ENCODE results near the gene CTNNA2.

Gene CTNNA2

DNA sequence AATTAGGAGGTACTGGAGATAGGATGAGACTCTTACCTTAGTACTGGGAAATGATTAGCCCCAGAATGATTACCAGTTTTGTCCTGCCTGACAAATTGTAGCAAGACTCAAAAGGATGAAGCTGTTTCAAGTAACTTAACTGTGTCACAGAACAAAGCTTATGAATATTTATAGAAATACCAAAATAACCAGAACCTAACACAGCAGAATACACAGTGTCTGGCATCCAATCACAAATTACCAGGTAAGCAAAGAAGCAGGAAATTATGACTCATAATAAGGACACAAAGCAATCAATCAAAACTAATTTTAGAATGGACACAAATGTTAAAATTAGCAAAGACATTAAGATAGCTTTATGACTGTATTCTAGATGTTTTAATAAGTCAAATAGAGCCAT is 91.9 kb downstream of the CTNNA2 start:
- no peak for TF ChIP-seq POLR2AphosphoS5 (IDR thresholded peaks at IDR 0.05; ENCODE audit: low read depth, low read length)
- TF ChIP-seq FOXP2 (optimal IDR thresholded peaks at IDR 0.05; ENCODE audit: borderline replicate concordance, extremely low read depth, extremely low read length, insufficient read depth) = no peak
- no peak for TF ChIP-seq SIN3A (IDR thresholded peaks at IDR 0.05; ENCODE audit: borderline replicate concordance, insufficient read depth, low read length)
- TF ChIP-seq TAF1 (IDR thresholded peaks at IDR 0.05; ENCODE audit: borderline replicate concordance, insufficient read depth, low read length) = no peak
- TF ChIP-seq, protein P1, sequence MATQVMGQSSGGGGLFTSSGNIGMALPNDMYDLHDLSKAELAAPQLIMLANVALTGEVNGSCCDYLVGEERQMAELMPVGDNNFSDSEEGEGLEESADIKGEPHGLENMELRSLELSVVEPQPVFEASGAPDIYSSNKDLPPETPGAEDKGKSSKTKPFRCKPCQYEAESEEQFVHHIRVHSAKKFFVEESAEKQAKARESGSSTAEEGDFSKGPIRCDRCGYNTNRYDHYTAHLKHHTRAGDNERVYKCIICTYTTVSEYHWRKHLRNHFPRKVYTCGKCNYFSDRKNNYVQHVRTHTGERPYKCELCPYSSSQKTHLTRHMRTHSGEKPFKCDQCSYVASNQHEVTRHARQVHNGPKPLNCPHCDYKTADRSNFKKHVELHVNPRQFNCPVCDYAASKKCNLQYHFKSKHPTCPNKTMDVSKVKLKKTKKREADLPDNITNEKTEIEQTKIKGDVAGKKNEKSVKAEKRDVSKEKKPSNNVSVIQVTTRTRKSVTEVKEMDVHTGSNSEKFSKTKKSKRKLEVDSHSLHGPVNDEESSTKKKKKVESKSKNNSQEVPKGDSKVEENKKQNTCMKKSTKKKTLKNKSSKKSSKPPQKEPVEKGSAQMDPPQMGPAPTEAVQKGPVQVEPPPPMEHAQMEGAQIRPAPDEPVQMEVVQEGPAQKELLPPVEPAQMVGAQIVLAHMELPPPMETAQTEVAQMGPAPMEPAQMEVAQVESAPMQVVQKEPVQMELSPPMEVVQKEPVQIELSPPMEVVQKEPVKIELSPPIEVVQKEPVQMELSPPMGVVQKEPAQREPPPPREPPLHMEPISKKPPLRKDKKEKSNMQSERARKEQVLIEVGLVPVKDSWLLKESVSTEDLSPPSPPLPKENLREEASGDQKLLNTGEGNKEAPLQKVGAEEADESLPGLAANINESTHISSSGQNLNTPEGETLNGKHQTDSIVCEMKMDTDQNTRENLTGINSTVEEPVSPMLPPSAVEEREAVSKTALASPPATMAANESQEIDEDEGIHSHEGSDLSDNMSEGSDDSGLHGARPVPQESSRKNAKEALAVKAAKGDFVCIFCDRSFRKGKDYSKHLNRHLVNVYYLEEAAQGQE (IDR thresholded peaks at IDR 0.05; ENCODE audit: insufficient read depth in 1 of 2, low read depth in 2 of 2, low read length in 2 of 2) = no peak

DNA sequence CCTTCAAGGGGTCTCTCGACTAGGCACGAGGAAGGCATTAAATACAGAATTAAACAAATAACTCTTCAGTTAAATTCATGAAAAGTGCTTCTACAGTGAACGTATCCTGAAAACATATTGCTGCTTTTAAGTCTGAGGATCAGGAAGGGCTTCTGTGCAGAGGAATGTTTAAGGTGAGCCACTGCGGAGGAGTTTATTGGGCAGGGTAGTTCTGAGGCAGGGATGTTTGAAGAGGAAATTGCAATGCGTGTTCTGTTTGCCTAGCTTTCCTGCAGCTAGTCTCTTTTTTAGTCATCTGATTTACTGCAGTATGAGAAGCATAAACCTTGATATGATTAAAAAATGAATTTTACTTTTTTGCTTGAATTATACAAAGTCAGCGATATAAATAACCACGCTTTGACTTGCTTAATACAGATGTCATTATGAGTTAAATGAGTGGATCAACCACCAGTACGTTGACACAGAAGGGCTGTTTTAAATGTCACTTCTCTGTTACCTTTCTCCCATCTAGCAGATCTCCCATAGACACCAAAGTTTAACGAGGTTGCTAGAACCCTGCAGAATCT is 98.7 kb downstream of the CTNNA2 start:
- TF ChIP-seq, protein P1 (IDR thresholded peaks at IDR 0.05; ENCODE audit: insufficient read depth in 1 of 2, low read depth in 2 of 2, low read length in 2 of 2) = no peak
- no peak for TF ChIP-seq SIN3A (IDR thresholded peaks at IDR 0.05; ENCODE audit: borderline replicate concordance, insufficient read depth, low read length)
- no peak for TF ChIP-seq POLR2AphosphoS5 (IDR thresholded peaks at IDR 0.05; ENCODE audit: low read depth, low read length)
- TF ChIP-seq FOXP2 (optimal IDR thresholded peaks at IDR 0.05; ENCODE audit: borderline replicate concordance, extremely low read depth, extremely low read length, insufficient read depth) = no peak
- TF ChIP-seq TAF1 (IDR thresholded peaks at IDR 0.05; ENCODE audit: borderline replicate concordance, insufficient read depth, low read length) = no peak

DNA sequence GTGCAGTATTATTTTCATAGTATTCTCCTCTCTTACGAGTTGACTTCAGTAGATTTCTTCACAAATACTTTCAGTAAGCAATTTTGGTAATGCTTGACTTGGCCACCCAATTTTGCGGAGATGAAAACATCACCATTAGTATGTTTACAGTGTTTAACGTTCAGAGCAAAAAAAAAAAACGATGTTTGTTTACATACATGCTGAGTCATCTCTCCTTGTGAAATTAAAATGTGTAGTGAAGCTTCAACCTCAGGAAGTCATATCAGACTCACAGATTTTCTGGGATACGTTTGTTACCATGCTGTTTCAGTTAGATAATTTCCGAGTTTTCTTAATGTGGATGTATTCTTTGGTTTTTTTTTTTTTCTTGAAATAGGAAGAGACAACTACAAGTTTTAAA is 100.1 kb downstream of the CTNNA2 start:
- TF ChIP-seq SIN3A (IDR thresholded peaks at IDR 0.05; ENCODE audit: borderline replicate concordance, insufficient read depth, low read length) = no peak

DNA sequence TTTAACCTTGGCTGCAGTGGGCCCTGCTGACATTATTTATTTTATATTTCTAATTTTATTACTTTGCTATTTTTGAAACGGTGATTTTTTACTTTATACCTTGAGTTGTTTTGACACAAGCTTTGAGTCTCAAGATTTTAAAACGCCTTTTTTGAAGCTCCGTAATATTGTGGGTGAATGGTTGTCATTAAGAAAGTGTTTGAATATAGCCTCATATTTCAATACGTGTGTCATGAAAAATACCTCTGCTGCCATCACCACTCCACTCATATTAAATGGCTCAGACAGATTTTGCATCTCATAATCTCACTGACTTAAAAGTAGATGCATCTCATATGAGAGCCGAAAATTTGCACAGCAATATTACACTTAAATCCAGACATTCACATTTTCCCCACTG is 106.6 kb downstream of the CTNNA2 start:
- TF ChIP-seq TAF1 (IDR thresholded peaks at IDR 0.05; ENCODE audit: borderline replicate concordance, insufficient read depth, low read length) (no peak), FOXP2 (optimal IDR thresholded peaks at IDR 0.05; ENCODE audit: borderline replicate concordance, extremely low read depth, extremely low read length, insufficient read depth) (no peak), POLR2AphosphoS5 (IDR thresholded peaks at IDR 0.05; ENCODE audit: low read depth, low read length) (no peak), SIN3A (IDR thresholded peaks at IDR 0.05; ENCODE audit: borderline replicate concordance, insufficient read depth, low read length) (no peak)
- TF ChIP-seq, protein P1 (IDR thresholded peaks at IDR 0.05; ENCODE audit: insufficient read depth in 1 of 2, low read depth in 2 of 2, low read length in 2 of 2) = no peak

DNA sequence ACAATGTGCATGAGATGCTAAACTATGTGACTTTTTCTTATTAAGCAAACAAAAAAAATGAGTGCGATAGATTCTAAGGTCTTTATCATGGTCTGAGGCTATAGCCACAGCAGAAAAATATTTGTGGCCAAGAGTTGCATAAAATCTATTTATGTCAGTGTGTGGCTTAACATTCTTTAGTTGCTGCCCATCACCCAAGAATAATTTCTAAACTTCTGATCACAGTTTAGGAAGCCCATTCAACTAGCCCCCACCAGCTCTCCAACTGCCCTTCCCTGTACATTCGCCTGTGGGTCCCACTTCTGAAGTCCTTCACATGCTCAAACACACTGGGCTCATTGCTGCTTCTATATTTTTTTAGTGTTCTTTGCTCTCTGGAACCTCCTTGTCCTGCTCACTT is 107.1 kb downstream of the CTNNA2 start:
- no peak for TF ChIP-seq TAF1 (IDR thresholded peaks at IDR 0.05; ENCODE audit: borderline replicate concordance, insufficient read depth, low read length)
- no peak for TF ChIP-seq SIN3A (IDR thresholded peaks at IDR 0.05; ENCODE audit: borderline replicate concordance, insufficient read depth, low read length)
- TF ChIP-seq POLR2AphosphoS5 (IDR thresholded peaks at IDR 0.05; ENCODE audit: low read depth, low read length) = no peak
- TF ChIP-seq FOXP2 (optimal IDR thresholded peaks at IDR 0.05; ENCODE audit: borderline replicate concordance, extremely low read depth, extremely low read length, insufficient read depth) = no peak
- TF ChIP-seq, protein P1 (IDR thresholded peaks at IDR 0.05; ENCODE audit: insufficient read depth in 1 of 2, low read depth in 2 of 2, low read length in 2 of 2) = no peak
